Glomerular endothelial cell (primary cell): ENCODE data around the gene SUN3. TPM values are rescaled to one million over a fixed set of nuclear protein-coding genes. Genes with fewer than 3 reads are reported as not detected.
"Not testable (repeated sequence)": the region's sequence is repeated elsewhere in the genome, so short reads cannot be mapped to it uniquely, and the experiment has no call there.

Experiments used
- DNase-seq: peaks from one replicate; pipeline ENCODE4 v3.0.0-alpha.2; 2011; ENCODE audit warnings: low read depth, low spot score; ENCODE audit errors: extremely low read depth
- total RNA-seq: library from RNA; depleted of rRNA; stranded (reverse); fragments of >200 nt; gene quantifications from 2 replicates; pipeline ENCODE4 v1.2.3, GENCODE V29; 2015

SUN3 gene
- total RNA-seq, 1 donor from 2014 or later, result 0.64 TPM

DNA sequence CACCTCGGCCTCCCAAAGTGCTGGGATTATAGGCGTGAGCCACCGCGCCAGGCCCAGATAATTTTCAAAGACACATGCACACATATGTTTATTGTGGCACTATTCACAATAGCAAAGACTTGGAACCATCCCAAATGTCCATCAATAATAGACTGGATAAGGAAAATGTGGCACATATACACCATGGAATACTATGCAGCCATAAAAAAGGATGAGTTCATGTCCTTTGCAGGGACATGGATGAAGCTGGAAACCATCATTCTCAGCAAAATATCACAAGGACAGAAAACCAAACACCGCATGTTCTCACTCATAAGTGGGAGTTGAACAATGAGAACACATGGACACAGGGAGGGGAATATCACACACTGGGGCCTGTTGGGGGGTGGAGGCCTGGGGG lies 48.3 kb downstream of the SUN3 start:
- DNase-seq, result not testable (repeated sequence)

DNA sequence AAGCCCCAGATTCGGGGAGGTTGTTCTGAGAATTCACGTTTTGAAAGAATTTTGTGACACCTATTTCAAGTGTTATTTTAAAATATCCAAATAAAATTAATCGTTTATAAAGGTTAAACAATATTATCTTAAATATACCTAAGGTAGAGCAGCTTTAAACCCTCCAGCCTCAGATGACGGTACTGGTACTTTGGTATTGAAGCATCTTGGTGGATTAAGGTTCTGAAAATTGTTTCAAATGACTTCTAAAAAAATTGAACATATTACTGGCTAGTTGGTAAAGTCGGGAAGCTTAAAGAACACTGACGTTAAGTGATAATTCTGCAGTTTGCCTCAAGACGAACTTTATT lies 49.1 kb downstream of the SUN3 start:
- no peak for DNase-seq

DNA sequence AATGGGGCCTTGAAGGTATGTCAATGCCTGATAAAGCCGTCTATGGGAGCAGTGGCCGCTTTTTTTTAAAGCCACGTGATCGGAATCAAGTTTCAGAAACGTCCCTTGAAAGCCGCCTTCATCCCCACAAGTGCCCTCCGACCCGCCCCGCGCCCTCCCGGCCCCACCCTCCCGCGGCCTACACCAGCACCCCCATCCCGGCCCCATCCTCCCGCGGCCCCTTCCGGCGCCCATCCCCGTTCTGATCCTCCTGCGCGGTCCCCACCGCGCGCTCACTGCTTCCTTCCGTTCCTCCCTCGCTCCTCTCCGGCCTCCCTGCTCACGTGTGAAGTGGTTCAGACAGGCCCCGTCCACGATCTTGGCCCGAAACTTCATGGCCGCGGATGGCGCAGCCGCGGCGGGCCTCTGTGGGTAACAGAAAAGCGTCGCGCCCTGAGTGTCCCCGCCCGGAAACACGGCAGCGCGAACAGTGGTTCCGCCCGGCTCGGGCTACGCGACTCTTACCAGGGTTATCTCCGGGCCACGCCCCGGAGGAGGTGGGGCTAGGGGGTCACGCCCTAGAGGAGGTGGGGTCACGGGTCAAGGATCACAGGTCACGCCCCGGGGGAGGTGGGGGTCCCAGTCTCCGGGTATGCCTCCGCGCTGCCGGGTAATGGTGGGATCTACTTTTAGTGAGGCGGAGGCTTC lies 49.6 kb downstream of the SUN3 start, which contains the start of gene HUS1:
Gene HUS1, minus strand, starts transcription at position 471 of the 687 bp plus-strand sequence. Its CDS starts 96 bp downstream, at position 375.
- no peak for DNase-seq

DNA sequence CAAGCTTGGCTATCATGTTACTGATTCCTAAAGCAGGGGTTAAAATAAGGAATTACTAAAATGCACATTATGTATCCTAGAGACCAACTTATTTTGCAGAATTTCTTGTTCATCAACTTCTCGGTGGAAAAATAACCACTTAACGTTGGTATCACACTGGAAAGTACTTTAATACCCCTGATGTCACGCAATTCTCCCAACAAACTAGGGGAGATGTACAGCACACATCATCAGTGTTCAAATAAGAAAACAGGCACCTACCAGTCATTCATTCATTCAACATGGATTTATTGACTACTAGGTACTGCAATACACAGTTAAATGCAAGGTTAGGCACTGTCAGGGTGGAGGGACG lies 50.1 kb downstream of the SUN3 start:
- DNase-seq, result no peak

DNA sequence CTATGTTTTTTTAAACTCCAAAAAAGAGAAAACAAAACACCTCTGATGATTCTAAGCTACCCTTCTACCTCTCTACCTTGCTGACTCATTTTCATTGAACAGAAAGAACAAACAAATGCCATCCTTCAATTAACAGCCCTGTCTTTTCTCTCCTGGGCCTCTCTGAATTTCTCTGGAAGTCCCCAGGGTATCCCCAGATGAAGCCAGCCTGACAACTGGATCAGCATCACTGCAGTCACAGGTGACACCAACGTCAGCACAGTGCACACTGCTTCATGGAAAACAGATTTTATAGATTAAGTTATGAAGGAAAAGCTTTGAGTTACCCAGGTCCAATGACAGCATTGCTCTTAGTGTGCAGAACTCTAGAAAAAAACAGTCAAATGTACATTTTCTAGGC lies 55.2 kb downstream of the SUN3 start:
- no peak for DNase-seq

DNA sequence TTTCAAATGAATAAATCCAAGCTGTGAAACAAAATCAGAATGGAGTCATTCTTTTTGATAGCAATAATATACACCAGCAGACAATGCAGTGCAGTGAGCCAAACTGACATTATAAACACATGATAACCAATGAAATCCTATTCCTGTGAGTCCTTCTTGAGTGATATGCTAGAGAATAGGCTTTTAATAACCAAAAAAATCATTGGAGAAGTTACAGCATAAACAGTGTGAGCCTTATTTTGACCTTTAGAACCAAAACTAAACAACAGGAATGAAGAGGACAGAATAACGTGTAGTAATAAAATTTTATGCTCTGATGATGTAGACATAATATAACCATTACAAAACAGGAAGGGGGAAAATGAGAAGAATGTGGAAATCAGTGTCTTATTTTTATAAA lies 58.1 kb downstream of the SUN3 start:
- DNase-seq, result no peak

DNA sequence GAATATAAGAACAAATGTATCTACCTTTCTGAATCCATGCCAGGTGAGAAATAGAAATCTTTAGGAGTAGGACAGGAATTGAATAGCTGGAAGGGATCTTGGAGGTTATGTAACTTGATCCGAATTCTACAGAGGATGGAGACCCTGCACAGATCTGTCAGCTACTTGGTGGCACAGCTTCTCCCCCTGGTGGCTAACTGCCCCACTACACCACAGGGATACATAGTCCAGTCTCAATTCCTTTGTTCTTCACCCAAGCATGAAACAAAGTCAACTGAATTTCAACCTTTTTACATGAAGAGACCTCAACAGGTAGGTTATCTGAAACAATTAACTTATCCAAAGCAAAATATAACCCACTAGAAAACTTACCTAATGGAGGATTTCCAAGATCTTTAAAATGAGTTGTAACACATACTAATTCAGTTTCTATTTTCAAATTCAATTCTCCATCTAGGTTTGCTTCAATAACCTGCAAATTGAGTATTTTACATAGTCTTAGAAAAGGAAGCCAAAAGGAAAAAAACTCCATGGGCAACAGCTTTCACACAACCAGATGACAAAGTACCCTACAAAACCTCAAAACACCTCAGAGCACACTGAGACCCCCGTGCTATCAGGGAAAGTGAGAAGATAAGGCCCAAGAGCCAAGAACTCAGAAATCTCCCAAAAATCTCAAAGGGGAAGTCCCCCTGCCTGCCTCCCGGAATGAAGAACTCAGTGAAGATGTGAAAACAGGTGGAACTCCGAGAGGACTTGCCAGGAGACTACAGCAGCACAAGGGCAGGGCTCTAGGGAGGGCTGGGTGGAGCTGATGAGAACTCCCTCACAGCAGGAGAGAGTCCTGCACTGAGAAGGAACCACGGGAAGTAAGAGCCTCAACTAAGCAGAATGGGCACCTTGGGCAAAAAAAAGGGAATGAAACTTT lies 59.8 kb downstream of the SUN3 start:
- no peak for DNase-seq

DNA sequence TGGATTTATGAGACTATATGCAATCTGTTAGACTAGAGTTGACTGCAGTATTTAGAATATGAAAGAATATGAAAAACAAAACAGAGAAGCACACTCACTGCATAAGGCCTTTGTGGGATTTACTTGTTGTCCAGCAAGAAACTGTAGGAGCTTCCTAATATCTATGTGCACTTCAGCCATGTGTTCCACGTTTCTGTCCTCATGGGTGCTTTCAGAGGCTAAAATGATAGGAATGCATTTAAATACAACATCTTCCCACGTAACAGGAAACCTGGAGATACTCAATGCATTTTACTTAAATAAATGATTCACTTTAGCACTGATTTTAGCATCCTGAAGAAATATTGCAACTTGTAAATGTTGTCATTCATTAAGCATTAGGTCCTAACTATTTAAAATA lies 61.2 kb downstream of the SUN3 start:
- DNase-seq, result no peak

DNA sequence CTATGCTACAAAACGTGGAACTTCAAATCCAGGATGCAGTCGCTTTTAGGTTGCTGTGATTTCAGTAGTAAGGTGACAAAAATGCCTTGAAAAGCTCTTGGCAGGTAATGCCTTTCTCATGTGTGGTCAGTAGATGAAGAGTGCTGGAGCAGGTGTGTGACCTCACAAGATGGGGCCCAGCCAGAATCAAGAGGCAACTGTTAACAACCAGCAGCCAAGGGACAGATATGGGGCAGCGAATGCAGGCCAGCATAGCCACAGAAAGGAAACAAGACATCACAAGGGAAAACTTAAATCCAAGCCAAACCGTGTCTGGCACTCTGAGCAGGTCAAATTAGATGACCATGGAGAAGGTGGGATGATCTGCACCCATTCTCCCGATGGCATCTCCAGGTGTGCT lies 61.8 kb downstream of the SUN3 start:
- no peak for DNase-seq

DNA sequence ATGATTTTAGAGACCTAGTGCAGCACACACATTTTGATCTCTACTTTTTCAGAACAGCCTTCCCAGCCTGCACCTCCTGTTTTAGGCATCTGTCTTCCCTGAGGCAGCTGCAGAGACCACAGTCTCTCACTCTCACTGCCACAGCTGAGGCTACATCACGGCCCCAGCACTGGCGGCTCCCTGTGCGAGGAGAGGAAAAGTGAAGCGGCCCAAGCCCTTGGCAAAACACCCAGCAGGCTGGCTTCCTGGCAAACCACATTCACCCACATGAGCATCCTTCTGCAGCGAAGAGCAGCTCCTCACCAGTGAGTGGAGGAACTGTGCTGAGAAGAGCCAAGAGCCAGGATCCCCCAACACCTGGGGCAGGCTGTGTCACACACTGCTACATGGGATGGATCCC lies 63.5 kb downstream of the SUN3 start:
- no peak for DNase-seq

DNA sequence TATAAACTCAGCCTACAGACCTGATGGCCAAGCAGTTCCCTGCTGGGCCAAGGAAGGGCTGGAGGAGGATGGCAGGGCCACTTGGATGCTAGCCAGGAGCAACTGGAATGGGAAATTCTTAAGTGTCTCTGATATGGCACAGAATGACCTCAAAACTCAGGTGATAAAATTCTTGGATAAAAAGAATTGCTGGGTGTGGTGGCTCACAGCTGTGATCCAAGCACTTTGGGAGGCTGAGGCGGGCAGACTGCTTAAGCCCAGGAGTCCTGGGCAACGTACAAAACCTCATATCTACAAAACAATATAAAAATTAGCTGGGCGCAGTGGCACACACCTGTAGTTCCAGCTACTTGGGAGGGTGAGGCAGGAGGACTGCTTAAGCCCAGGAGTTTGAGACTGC lies 66.6 kb downstream of the SUN3 start:
- no peak for DNase-seq

DNA sequence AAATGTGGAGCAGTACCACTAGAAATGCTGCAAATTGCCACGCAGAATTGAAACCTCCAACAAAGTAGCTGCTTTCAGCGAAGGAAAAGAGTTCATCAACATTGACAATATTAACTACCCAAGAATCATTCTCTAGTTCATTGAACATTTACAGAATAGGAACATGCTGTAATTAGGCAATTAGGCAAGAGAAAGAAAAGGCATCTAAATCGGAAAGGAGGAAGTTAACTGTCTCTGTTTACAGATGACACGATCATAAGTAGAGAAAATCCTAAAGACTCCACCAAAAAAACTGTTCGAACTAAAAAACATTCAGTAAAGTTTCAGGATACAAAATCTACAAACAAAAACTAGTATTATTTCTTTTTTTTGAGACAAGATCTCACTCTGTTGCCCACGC lies 71.8 kb downstream of the SUN3 start:
- DNase-seq, result no peak

DNA sequence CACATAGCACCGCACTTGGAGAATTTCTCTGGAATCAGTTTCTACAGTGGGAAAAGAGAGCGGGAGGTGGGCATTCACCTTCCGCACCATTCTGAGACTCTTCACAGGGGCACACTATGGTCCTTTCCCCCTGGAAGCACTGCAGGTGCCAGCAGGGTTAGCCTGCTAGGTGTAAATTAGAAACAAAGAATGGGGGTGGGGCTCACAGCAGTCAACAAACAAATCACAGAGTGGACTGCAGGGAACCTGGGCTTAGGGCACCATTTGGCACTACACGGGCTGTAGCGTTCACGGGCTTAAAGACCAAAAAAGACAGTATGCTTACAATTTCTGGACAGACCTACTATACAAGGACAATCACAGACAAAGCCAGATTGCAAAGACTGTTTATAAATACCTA lies 72.7 kb downstream of the SUN3 start:
- DNase-seq, result no peak

DNA sequence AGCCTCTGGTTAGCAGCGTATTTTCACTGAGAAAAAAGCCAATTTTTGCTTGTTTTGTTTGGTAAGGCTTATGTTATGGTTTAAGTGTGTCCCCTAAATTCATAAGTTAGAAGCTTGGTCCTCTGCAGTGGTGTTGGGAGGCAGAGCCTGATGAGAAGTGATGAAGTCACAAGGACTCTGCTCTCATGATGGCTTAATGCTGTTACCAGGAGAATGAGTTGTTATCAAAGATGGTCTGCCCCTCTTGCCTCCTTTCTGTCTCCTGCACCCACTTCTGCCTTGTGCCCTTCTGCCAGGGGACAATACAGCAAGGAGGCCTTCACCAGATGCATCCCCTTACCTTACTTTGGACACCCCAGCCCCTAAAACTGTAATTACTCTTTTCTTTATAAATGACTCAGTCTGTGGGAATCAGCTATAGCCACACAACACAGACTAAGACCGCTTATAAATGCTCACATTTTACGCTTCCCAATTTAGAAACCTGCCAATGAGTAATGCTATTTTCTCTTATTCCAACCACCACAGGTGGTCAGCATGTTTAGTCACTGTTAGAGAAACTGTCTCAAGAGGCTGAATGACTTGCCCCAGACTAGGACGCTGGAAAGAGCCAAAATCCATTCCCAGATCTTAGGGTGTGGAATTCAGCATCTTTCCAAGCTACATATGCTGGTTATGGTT lies 74.5 kb downstream of the SUN3 start:
- DNase-seq, result no peak

DNA sequence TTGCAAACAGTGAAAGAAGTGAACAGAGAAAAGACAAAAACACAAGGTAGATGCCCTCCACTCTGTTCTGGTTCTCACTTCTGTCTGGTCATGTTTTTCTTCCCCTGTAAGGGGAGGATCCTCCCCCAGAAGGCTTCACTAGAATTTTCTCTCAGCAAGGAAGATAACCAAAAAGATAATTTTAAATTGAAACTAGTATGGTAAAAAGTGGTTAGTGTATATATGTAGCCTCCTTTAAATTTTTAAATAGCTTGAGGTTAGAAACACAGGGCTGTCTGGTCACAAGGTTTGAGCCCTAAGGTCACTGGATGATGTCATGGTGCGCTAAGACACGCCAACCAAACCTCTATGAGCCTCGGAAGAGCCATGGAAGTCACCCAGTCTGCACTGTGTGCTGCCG lies 75.1 kb downstream of the SUN3 start:
- no peak for DNase-seq

DNA sequence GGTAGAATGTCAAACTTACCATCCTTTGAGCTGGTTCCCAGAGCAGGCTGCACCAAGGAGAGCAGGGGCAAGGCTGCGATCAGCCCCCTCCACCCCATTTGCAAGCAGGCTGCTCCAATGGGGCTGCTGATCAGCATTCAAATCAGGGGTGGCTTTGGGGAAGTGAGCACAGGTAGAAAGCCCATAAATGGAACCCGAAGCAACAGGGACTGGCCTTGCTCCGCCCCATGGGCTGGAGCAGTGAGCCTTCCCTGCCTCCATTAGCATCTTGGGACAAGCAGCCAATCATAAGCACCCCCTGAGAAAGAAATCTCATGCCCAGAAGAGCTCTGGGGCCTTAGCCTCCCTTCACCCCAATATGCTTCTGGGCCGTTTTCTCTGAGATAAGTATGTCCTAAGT lies 76.7 kb downstream of the SUN3 start:
- DNase-seq, result no peak

DNA sequence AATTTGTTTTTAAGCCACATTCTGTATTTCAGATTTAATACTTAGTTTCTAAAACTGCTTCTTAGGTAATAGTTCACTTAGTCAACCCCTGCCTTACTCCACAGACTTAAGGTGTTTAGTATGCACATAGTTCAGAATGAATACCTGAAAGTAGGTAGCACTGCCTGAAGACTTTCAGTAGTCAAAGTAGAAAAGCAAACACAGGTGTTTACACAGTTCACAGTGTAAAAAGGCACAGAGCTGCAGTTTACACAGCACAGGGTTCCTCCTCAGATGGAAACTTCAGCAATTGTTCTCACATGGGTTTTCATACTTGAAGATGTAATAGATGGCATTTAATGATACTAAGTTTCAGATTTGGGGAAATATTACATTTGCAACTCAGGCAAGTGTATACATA lies 77.5 kb downstream of the SUN3 start:
- no peak for DNase-seq

DNA sequence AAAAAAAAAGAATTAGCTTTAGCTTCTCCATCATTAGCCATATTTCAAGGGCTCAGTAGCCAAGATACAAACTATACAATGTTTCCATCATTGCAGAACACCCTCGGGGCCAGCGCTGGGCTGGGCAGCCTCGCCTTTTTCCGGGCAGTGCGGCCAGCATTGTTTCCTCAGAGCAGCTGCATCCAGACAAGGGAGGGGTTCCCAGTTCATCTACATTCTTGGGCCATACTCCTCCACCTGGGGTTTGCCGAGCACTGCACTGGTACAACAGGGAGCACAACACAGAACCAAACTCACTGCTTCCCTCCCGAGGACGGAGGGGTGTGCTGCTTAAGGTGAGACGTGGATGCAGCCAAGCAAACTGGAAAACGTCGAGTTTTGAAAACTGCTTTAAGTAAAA lies 78.2 kb downstream of the SUN3 start:
- DNase-seq, result no peak

DNA sequence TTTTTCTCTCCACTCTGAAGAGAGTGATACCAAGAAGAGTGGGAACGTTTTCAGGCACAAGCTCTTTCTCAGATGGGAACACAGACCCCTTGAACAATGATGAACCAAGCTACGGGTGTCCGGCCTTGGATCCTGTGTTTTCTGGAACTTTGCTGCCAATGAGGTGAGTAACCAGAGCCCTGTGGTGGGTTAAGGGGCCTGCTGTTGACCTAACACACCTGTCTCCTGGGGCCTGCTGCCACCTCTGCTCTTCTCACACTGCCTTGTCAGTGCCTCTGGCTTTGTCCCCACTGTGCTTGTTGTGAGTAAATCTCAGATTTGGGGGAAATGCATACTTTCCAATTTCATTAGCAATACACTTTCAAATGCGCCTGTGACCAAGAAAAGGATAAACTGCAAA lies 79.2 kb downstream of the SUN3 start:
- DNase-seq, result no peak

DNA sequence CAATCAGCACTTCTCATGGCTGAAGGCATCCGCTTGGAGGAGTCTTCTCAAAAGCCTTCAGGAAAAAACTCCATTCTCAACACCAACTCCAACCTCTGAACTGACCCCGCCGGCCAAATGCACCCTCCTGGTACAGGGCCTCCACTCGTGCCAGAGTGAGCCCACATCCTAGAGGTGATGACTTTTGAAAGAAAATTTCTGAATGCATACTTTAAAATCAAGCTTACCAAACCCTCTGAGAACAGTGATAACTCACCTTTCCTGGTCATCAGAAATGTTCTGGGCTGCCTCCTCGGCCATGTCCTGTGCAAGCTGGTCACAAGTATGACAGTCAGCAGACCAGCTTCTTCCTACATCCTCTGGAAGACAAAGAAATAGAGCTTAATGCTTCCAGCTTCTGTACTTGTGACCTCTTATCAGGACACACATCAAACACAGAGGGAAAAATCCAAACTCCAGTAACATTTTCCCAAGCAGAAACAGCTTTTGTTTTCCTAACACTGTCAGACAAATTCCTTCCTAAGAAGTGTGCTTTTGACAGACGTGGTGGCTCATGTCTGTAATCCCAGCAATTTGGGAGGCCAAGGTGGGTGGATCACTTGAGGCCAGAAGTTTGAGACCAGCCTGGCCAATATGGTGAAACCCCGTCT lies 80.6 kb downstream of the SUN3 start, which contains the start of gene PKD1L1:
Gene PKD1L1, minus strand, starts transcription at position 326 of the 650 bp plus-strand sequence. Its CDS starts 26 bp downstream, at position 300.
- DNase-seq, result no peak

DNA sequence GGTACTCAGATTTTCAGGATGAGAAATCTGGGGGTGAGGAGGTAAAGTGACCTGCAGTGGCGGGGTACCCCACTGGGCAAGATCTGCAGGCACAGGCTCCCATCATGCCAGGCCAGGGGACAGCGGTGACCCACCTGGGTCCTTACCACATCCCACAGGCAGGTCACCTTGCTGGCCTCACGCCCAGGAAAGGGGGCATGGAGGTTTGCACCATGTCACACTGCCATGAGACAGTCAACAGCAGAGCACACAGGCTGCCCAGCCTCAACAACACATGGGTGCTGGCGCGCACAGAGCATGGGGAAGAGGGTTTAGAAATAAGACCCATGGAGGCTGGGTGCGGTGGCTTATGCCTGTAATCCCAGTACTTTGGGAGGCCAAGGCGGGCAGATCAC lies 81.6 kb downstream of the SUN3 start:
- no peak for DNase-seq
